Suprapubic skin (tissue), 4 donors: Measurements from ENCODE around the gene TAPBPL.

Experiments used
- CTCF ChIP-seq, 2 donors: fragments of 200-600 bp in 1 of 2; fragments of 450-650 bp in 1 of 2; sonication (generic) in 1 of 2; IDR thresholded peaks; one replicate each; pipeline ENCODE4 v1.5.1; 2016 to 2019; ENCODE audit warnings: antibody characterized with exemption in 2 of 2, mild to moderate bottlenecking in 1 of 2, moderate library complexity in 1 of 2
- EP300 ChIP-seq: sonication (generic); formaldehyde crosslinking; IDR thresholded peaks from one replicate; pipeline ENCODE4 v1.6.1; 2017; ENCODE audit warnings: antibody characterized with exemption
- POLR2A ChIP-seq, 2 donors: fragments of 450-650 bp; IDR thresholded peaks; one replicate each; pipeline ENCODE4 v1.6.1; 2017; ENCODE audit warnings: antibody characterized with exemption in 2 of 2, mild to moderate bottlenecking in 2 of 2, moderate library complexity in 2 of 2
- POLR2AphosphoS5 ChIP-seq, 3 donors: sonication (generic); formaldehyde crosslinking; IDR thresholded peaks; one replicate each; pipeline ENCODE4 v1.6.1; 2017; ENCODE audit warnings: antibody characterized with exemption in 3 of 3

GRCh38 chr12:6469609-6470374 lies 17.9 kb downstream of the TAPBPL start:
- TF ChIP-seq POLR2AphosphoS5 (IDR thresholded peaks at IDR 0.05) (no peak), POLR2A (IDR thresholded peaks at IDR 0.05) (no peak), CTCF (IDR thresholded peaks at IDR 0.05) (no peak), EP300 (no peak)
